Activated CD4-positive, alpha-beta memory T cell treated with anti-CD3 and anti-CD28 coated beads, Interleukin-2, amount 10 ng/mL, durations not matched to agents 7 days and 5 days (primary cell): Measurements from ENCODE around the gene RNF168. TPM values are rescaled to one million over a fixed set of nuclear protein-coding genes. Genes with fewer than 3 reads are reported as not detected.
"Not testable (repeated sequence)": the region's sequence is repeated elsewhere in the genome, so short reads cannot be mapped to it uniquely, and the experiment has no call there.

Experiments used
- CTCF ChIA-PET: fragments of 350-600 bp; sonication (Branson Sonifier 250); formaldehyde crosslinking; loops from one replicate; lab custom pipeline; 2021; ENCODE audit warnings: antibody characterized with exemption, inconsistent platforms; lab: Charles Lee
- POLR2A ChIA-PET: fragments of 350-600 bp; sonication (Branson Sonifier 250); formaldehyde crosslinking; loops from one replicate; lab custom pipeline; 2021; ENCODE audit warnings: antibody characterized with exemption; lab: Charles Lee
- DNase-seq: peaks from one replicate; pipeline ENCODE4 v3.0.0-alpha.2; 2020
- H3K27ac Mint-ChIP-seq: one replicate; pipeline ENCODE4 v1.8.0; 2021; ENCODE audit warnings: mild to moderate bottlenecking, mixed read lengths
- H3K27me3 Mint-ChIP-seq: one replicate; pipeline ENCODE4 v1.8.0; 2021; ENCODE audit warnings: mixed read lengths
- H3K36me3 Mint-ChIP-seq: one replicate; pipeline ENCODE4 v1.8.0; 2021; ENCODE audit warnings: low read depth, mixed read lengths
- H3K4me1 Mint-ChIP-seq: one replicate; pipeline ENCODE4 v1.8.0; 2021; ENCODE audit warnings: mixed read lengths
- H3K4me3 Mint-ChIP-seq: one replicate; pipeline ENCODE4 v1.8.0; 2021; ENCODE audit warnings: mild to moderate bottlenecking, mixed read lengths
- H3K9me3 Mint-ChIP-seq: one replicate; pipeline ENCODE4 v1.8.0; 2021; ENCODE audit warnings: mixed read lengths
- total RNA-seq, 2 experiments: library from RNA; stranded (reverse); gene quantifications; one replicate each; pipeline ENCODE4 v1.2.3, GENCODE V29; 2021

Gene RNF168
- total RNA-seq, 2 experiments from 2014 or later, result 45.0 to 45.6 TPM

DNA sequence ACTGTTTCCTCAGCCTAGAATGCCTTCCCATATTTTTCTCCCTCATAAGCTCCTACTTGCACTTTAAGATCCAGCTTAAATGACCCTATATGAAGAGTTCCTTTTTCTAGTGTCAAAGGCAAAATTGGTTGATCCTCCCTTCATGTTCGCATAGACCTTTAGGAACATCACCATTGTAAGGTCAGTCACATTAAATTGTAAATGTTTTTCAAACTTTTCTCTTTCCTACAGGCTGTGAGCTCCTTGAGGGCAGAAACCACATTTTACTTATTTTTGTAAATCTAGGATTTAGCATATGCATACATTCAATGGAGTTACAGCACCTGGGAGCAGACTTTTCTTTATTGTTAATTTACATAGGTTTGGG lies 10.8 kb upstream of the RNF168 start:
- Mint-ChIP-seq H3K36me3 (peaks cover 4% of the 10 kb centered on the region), H3K27me3 (peaks cover 12% of the 10 kb centered on the region), H3K4me3 (no peak overlapping the region), H3K27ac (no peak overlapping the region), H3K9me3 (peaks cover 12% of the 10 kb centered on the region), H3K4me1 (peaks cover 10% of the 10 kb centered on the region)
- ChIA-PET POLR2A (interaction anchor here (2.1 kb wide), 1 partner anchor 13 kb away, joined by 7 read pairs; no protein-coding TSS in a partner anchor), CTCF (interaction anchor here (1.3 to 2.1 kb wide), 2 partner anchors 9 to 28 kb away, joined by 3 to 15 read pairs; no protein-coding TSS in a partner anchor)
- DNase-seq, result no peak

DNA sequence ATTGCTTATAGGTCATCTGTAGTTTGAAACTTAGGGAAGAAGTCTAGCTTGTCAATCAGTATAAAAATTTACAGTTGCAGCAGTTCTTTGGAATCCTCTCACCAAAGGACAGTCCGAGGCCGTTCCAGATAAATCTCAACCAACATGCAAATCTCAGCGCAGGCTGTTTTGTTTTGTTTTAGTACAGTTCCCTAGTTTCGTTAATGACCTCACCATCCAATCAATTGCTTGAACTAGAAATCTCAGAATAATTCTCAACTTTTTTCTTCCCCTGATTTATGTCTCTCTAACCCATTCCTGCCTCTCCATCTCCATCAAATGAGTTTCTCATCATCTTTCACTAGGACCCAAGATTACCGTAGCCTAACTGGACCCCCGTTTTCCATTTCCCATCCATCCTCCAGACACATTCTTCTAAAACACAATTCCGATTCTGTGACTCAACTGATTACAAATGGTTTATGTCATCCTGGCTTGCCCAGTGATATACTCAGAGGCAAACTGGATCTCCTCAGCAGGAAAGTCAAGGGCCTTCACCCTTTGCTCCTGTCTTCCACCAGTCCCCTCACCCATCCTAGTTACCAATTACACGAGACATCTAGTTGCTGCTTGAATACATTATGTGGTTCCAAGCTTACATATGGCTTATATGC lies 10.3 kb upstream of the RNF168 start:
- H3K27me3 Mint-ChIP-seq, result peaks cover 12% of the 10 kb centered on the region
- peaks cover under 1% of the 10 kb centered on the region for H3K36me3 Mint-ChIP-seq
- H3K9me3 Mint-ChIP-seq, result peaks cover 8% of the 10 kb centered on the region
- DNase-seq, result no peak
- H3K4me3 Mint-ChIP-seq, result no peak overlapping the region
- ChIA-PET CTCF (interaction anchor here (1.3 to 2.1 kb wide), 3 partner anchors 10 to 28 kb away, joined by 3 to 15 read pairs (median 8); no protein-coding TSS in a partner anchor), POLR2A (interaction anchor here (2.1 kb wide), 1 partner anchor 12 kb away, joined by 7 read pairs; no protein-coding TSS in a partner anchor)
- peaks cover 10% of the 10 kb centered on the region for H3K4me1 Mint-ChIP-seq
- H3K27ac Mint-ChIP-seq, result no peak overlapping the region

DNA sequence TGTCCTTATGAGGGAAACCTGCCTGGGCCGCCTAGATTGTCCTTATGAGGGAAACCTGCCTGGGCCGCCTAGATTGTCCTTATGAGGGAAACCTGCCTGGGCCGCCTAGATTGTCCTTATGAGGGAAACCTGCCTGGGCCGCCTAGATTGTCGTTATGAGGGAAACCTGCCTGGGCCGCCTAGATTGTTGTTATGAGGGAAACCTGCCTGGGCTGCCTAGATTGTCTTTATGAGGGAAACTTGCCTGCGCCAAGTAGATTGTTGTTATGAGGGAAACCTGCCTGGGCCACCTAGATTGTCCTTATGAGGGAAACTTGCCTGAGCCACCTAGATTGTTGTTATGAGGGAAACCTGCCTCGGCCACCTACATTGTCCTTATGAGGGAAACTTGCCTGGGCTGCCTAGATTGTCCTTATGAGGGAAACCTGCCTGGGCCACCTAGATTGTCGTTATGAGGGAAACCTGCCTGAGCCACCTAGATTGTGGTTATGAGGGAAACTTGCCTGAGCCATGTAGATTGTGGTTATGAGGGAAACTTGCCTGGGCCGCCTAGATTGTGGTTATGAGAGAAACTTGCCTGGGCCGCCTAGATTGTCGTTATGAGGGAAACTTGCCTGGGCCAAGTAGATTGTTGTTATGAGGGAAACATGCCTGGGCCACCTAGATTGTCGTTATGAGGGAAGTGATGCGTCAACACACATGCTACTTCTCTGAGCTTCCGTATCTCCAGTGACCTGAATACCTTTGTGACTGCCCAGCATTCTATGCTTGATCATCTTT lies 8.3 kb upstream of the RNF168 start:
- not testable (repeated sequence) for H3K4me1 Mint-ChIP-seq, H3K27ac Mint-ChIP-seq, H3K9me3 Mint-ChIP-seq, DNase-seq, H3K4me3 Mint-ChIP-seq, H3K36me3 Mint-ChIP-seq
- ChIA-PET POLR2A (interaction anchor here (1.3 kb wide), 1 partner anchor 8 kb away, joined by 4 read pairs; the partner anchor contains the start of gene RNF168), CTCF (interaction anchor here (1.7 kb wide), 1 partner anchor 17 kb away, joined by 8 read pairs; no protein-coding TSS in a partner anchor)
- peaks cover 13% of the 10 kb centered on the region for H3K27me3 Mint-ChIP-seq

DNA sequence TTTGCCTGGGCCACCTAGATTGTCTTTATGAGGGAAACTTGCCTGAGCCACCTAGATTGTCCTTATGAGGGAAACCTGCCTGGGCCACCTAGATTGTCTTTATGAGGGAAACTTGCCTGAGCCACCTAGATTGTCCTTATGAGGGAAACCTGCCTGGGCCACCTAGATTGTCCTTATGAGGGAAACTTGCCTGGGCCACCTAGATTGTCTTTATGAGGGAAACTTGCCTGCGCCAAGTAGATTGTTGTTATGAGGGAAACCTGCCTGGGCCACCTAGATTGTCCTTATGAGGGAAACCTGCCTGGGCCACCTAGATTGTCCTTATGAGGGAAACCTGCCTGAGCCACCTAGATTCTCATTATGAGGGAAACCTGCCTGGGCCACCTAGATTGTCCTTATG lies 7.5 kb upstream of the RNF168 start:
- CTCF ChIA-PET, result not testable (repeated sequence)

DNA sequence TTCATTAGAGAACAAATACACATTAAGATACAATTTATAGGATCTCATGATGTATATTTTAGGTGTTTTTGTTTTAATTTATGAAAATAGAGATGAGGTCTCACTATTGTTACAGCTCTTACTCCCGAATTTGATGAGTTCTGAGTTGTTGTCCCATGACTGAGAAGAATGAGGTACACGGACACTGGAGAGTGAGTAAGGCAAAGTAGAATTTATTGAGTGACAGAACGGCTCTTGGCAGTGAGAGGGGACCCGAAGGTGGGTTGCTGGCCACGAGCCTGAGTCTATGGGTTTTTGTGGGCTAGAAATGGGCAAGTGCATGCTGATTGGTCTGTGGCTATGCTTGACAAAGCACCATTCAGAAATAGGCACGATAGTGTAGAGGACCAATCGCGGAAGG lies 3.1 kb upstream of the RNF168 start:
- POLR2A ChIA-PET, result interaction anchor here (1.3 kb wide), 1 partner anchor 22 kb away, joined by 4 read pairs; no protein-coding TSS in a partner anchor
- Mint-ChIP-seq H3K27me3 (peaks cover 11% of the 10 kb centered on the region), H3K4me1 (peaks cover 7% of the 10 kb centered on the region), H3K4me3 (no peak overlapping the region), H3K36me3 (peaks cover 16% of the 10 kb centered on the region), H3K27ac (no peak overlapping the region), H3K9me3 (peaks cover 15% of the 10 kb centered on the region)
- DNase-seq, result no peak
- CTCF ChIA-PET, result interaction anchor here (0.9 to 1.8 kb wide), 3 partner anchors 10 to 86 kb away, joined by 3 to 5 read pairs (median 5); no protein-coding TSS in a partner anchor

More for the DNA sequence above, 7.5 kb upstream of the RNF168 start:
- H3K36me3 Mint-ChIP-seq, POLR2A ChIA-PET, H3K27ac Mint-ChIP-seq, DNase-seq, H3K4me3 Mint-ChIP-seq, H3K4me1 Mint-ChIP-seq: not testable (repeated sequence)
- peaks cover 12% of the 10 kb centered on the region for H3K27me3 Mint-ChIP-seq
- peaks cover 11% of the 10 kb centered on the region for H3K9me3 Mint-ChIP-seq

DNA sequence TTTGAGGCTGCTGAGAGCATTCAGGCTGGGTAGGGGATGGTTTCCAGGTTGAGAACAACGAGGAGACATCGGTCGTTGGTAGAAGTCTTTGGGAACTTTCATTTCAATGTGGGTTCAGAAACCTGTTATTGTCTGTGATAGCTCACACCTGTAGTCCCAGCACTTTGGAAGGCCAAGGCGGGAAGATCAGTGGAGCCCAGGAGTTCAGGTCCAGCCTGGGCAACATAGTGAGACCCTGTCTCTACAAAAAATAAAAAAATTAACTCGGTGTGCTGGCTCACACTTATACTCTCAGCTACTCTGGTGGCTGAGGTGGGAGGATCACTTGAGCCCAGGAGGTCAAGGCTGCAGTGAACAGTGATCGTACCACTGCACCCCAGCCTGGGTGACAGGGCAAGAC lies 988 bp upstream of the RNF168 start:
- ChIA-PET POLR2A (interaction anchor here (1.2 to 4.9 kb wide), 7 partner anchors 8 to 231 kb away, joined by 3 to 42 read pairs (median 7); partner anchors contain the start of genes FBXO45, UBXN7 and WDR53), CTCF (interaction anchor here (0.6 to 1.2 kb wide), 3 partner anchors 18 to 48 kb away, joined by 4 to 5 read pairs (median 4); no protein-coding TSS in a partner anchor)
- Mint-ChIP-seq H3K36me3 (peaks cover 37% of the 10 kb centered on the region), H3K27ac (no peak overlapping the region), H3K4me3 (no peak overlapping the region), H3K27me3 (peaks cover 5% of the 10 kb centered on the region), H3K9me3 (peaks cover 15% of the 10 kb centered on the region), H3K4me1 (peaks cover 23% of the 10 kb centered on the region)
- no peak for DNase-seq

DNA sequence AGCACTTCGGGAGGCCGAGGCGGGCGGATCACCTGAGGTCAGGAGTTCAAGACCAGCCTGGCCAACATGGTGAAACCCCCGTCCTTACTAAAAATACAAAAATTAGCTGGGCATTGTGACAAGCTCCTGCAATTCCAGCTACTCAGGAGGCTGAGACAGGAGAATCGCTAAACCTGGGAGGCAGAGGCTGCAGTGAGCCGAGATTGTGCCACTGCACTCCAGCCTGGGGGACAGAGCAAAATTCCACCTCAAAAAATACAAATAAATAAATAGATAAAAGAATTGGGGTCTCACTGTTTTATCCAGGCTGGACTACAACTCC lies 470 bp upstream of the RNF168 start:
- DNase-seq, H3K27me3 Mint-ChIP-seq: not testable (repeated sequence)
- ChIA-PET CTCF (interaction anchor here (0.6 to 1.2 kb wide), 4 partner anchors 17 to 47 kb away, joined by 3 to 5 read pairs (median 4); no protein-coding TSS in a partner anchor), POLR2A (interaction anchor here (1.2 to 4.9 kb wide), 7 partner anchors 9 to 231 kb away, joined by 3 to 42 read pairs (median 7); partner anchors contain the start of genes FBXO45, UBXN7 and WDR53)
- Mint-ChIP-seq H3K4me1 (peaks cover 28% of the 10 kb centered on the region), H3K27ac (peak overlapping the region; percentile 99), H3K36me3 (peaks cover 43% of the 10 kb centered on the region), H3K9me3 (peaks cover 15% of the 10 kb centered on the region), H3K4me3 (peak overlapping the region; percentile 100)

DNA sequence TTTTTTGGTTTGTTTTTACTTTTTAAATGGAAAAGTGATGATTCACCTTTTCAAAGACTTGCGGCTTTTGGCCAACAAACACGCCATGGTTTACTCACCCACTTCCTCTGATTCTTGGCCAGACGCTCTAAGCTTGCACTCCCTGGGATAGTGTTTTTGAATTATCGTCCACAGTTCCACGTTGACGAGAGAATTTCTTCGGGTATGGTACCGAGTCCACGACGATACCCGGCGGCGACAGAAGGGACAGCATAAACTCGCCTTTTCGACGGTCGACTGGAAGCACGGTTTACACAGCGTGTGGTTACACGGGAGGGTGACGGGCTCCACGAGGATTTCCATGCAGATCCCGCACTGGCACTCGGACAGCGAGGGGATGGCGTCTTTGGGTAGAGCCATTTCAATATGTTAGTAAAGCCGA lies 783 bp downstream of the RNF168 start:
- Mint-ChIP-seq H3K4me1 (peaks cover 37% of the 10 kb centered on the region), H3K4me3 (peak overlapping the region; percentile 100), H3K27me3 (peaks cover 3% of the 10 kb centered on the region), H3K9me3 (peaks cover 13% of the 10 kb centered on the region), H3K36me3 (peaks cover 53% of the 10 kb centered on the region), H3K27ac (peak overlapping the region; percentile 99)
- DNase-seq, result peak; percentile 78
- ChIA-PET CTCF (interaction anchor here (0.5 to 1.2 kb wide), 3 partner anchors 60 to 209 kb away, joined by 3 to 4 read pairs (median 4); partner anchors contain the start of genes CEP19 and PIGX), POLR2A (interaction anchor here (0.6 to 4.9 kb wide), 9 partner anchors 13 to 310 kb away, joined by 3 to 42 read pairs (median 7); partner anchors contain the start of genes DYNLT2B, FBXO45, UBXN7 and WDR53)

DNA sequence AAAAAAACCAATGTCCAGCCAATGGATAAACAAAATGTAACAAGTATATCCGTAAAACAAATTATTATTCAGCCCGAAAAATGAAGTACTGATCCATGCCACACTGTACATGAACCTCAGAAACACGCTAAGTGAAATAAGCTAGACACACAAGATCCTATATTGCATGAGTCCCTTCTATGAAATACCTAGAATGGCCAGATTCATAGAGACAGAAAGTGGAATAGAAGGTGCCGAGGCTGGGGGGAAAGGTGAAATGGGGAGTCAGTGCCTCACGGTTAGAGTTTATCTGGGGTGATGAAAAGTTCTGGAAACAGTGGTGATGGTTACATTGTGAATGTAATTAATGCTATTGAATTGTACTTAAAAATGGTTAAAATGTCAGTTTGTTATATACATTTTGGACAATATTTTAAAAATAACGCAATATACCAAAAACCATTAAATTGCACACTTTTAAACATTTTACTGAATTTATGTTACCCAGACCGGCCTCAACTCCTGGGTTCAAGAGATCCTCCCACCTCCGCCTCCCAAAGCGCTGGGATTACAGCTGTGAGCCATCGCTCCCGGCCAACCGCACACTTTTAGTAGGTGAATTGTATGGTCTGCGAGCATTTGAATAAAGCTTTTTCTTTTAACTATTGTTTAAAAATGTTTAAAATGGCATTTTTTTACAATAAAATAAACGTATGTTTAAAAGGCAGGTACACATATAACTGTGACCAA lies 2.1 kb downstream of the RNF168 start:
- Mint-ChIP-seq H3K9me3 (peaks cover 8% of the 10 kb centered on the region), H3K27me3 (peaks cover 3% of the 10 kb centered on the region), H3K4me3 (peak overlapping the region; percentile 100), H3K36me3 (peaks cover 57% of the 10 kb centered on the region), H3K4me1 (peaks cover 40% of the 10 kb centered on the region), H3K27ac (peak overlapping the region; percentile 58)
- ChIA-PET POLR2A (interaction anchor here (1.2 to 4.9 kb wide), 10 partner anchors 12 to 248 kb away, joined by 3 to 42 read pairs (median 5); partner anchors contain the start of genes DYNLT2B, FBXO45, UBXN7 and WDR53), CTCF (interaction anchor here (1.0 to 1.1 kb wide), 2 partner anchors 21 to 27 kb away, joined by 3 to 9 read pairs; no protein-coding TSS in a partner anchor)
- DNase-seq, result no peak

DNA sequence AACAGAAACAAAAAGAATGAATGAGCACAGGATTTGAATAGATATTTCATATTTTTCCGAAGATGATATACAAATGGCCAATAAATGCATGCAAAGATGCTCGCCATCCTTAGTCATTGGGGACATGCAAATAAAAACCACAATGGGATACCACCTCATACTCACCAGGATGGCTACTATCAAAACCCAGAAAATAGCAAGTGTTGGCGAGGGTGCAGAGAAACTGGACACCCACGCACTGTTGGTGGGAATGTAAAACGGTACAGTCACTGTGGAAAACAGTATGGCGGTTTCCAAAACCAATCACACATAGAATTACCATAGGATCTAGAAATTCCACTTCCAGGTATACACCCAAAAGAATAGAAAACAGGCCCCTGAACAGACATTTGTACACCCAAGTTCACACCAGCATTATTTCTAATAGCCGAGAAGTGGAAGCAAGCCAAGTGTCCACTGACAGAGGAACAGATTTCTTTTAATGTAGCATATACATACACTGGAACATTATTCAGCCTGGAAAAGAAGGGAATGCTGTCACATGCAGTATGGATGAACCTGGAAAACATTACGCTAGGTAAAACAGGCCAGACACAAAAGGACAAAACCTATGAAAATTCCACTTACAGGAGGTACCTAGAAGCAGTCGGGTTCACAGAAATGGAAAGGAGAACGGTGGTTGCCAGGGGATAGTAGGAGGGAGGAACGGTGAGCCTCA lies 3.6 kb downstream of the RNF168 start:
- Mint-ChIP-seq H3K4me3 (peak overlapping the region; percentile 100), H3K27me3 (no peaks in the 10 kb centered on the region), H3K27ac (peak overlapping the region; percentile 58), H3K9me3 (no peaks in the 10 kb centered on the region), H3K4me1 (peaks cover 49% of the 10 kb centered on the region), H3K36me3 (peaks cover 69% of the 10 kb centered on the region)
- ChIA-PET CTCF (no interaction called here), POLR2A (interaction anchor here (1.7 kb wide), 1 partner anchor 69 kb away, joined by 6 read pairs; the partner anchor contains the start of genes FBXO45 and WDR53)
- no peak for DNase-seq

DNA sequence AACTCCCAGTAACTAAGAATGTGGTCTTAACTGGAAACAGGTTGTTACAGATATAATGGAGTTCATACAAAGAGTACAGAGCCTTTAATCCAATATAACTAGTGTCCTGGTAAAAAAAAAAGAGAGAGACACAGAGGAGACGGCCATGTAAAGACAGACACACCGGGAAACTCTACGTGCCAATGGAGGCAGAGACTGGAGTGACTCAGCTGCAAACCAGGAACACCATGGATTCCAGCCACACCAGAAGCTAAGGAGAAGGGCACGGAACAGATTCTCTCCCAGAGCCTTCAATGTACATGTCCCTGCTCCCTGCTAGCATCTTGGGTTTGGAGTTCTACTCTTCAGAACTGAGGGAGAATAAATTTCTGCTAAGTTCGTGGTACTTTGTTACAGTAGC lies 4.5 kb downstream of the RNF168 start:
- Mint-ChIP-seq H3K27me3 (no peaks in the 10 kb centered on the region), H3K4me1 (peaks cover 48% of the 10 kb centered on the region), H3K36me3 (peaks cover 75% of the 10 kb centered on the region), H3K27ac (no peak overlapping the region), H3K4me3 (peak overlapping the region; percentile 100), H3K9me3 (no peaks in the 10 kb centered on the region)
- POLR2A ChIA-PET, result no interaction called here
- CTCF ChIA-PET, result no interaction called here
- no peak for DNase-seq
